ENCODE data around the gene STMN1.

DNA sequence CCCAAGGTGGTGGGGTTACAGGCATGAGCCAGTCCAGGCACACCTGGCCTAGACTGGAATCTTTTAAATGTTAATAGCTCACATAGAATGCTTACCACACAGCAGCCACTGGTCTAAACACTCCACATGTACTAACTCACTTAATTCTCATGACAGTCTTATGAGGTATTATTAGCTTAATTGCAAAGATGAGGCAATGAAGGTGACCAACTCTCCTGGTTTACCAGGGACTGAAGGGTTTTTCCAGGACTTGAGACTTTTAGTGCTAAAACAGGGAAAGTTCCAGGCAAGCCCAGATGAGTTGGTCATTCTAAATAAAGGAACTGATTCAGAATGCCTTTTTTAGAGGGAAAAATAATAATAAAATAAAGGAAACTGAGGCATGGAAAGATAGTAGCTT lies 7.0 kb upstream of the STMN1 start:
- TF ChIP-seq, protein P1, sequence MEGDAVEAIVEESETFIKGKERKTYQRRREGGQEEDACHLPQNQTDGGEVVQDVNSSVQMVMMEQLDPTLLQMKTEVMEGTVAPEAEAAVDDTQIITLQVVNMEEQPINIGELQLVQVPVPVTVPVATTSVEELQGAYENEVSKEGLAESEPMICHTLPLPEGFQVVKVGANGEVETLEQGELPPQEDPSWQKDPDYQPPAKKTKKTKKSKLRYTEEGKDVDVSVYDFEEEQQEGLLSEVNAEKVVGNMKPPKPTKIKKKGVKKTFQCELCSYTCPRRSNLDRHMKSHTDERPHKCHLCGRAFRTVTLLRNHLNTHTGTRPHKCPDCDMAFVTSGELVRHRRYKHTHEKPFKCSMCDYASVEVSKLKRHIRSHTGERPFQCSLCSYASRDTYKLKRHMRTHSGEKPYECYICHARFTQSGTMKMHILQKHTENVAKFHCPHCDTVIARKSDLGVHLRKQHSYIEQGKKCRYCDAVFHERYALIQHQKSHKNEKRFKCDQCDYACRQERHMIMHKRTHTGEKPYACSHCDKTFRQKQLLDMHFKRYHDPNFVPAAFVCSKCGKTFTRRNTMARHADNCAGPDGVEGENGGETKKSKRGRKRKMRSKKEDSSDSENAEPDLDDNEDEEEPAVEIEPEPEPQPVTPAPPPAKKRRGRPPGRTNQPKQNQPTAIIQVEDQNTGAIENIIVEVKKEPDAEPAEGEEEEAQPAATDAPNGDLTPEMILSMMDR (IDR thresholded peaks at IDR 0.05) = no peak
- TF ChIP-seq POLR2A (IDR thresholded peaks at IDR 0.05) = no peak
